Measurements from ENCODE around the gene HYAL3. TPM values are rescaled to one million over a fixed set of nuclear protein-coding genes. Genes with fewer than 3 reads are reported as not detected.

The HYAL3 gene
- total and polyA plus RNA-seq, 2 of the 13 experiments (the other 11 are each of a cell fraction or from before 2014, with no cell fraction given) = 5.5 to 10.4 TPM

DNA sequence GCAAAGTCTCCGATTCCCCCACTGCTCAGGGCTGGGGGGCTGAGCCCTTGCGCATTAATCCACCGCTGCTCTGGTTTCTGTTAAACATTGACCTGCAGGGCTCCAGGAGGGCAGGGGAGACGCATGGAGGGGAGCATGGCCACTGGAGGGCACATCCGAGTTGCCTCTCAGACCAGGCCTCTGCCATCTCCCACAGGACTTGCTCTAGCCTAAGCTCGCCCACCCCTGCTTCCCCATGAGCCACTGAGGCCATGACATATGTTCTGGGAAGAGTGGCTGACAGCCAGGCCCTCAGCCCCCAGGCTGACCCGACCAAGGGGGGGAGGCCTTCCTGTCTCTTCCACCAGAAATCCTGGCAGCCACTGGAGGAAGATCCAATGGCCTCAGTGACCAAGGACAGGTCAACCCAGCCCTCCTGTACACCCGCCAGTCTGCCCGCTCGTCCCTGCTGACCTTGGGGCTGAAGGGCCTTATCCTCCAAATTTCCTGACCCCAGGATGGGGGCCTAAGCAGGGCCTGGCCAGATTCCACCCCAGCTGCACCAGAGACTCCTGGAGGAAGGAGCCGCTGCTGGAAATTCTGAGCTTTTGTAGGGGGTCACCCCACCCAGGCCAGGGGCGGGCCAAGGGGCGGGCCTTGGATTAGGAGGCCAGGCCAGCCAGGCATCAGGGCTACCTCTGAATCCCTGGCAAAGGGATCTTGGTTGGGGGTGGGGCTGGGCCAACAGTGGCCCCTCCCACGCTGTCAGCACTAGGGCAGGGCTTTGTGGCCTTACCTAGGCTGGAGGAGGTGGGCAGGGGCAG lies 4.0 kb upstream of the HYAL3 start, which contains the start of gene HYAL1 (continued):
- TF ChIP-seq, protein P1, sequence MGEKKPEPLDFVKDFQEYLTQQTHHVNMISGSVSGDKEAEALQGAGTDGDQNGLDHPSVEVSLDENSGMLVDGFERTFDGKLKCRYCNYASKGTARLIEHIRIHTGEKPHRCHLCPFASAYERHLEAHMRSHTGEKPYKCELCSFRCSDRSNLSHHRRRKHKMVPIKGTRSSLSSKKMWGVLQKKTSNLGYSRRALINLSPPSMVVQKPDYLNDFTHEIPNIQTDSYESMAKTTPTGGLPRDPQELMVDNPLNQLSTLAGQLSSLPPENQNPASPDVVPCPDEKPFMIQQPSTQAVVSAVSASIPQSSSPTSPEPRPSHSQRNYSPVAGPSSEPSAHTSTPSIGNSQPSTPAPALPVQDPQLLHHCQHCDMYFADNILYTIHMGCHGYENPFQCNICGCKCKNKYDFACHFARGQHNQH (CRISPR knock-in tag; IDR thresholded peaks at IDR 0.05) = peak; percentile 44
- TF ChIP-seq ZNF350 (CRISPR knock-in tag; IDR thresholded peaks at IDR 0.05; ENCODE audit: borderline replicate concordance, low read depth) = peak; percentile 93
- TF ChIP-seq ZNF619 (CRISPR knock-in tag; IDR thresholded peaks at IDR 0.05) = no peak
- TF ChIP-seq ZNF256 (CRISPR knock-in tag; conservative IDR thresholded peaks at IDR 0.05) = peak; percentile 86; the same call in 1 of the 2 replicates
- no peak for TF ChIP-seq SOX6 (IDR thresholded peaks at IDR 0.05)
- peak; percentile 45 for TF ChIP-seq SOX6 (CRISPR knock-in tag; IDR thresholded peaks at IDR 0.05)
- peak; percentile 91 for TF ChIP-seq ZNF430 (CRISPR knock-in tag; IDR thresholded peaks at IDR 0.05)
- no peak for TF ChIP-seq ZNF253 (CRISPR knock-in tag; IDR thresholded peaks at IDR 0.05; ENCODE audit: borderline replicate concordance)
- TF ChIP-seq, protein P2, sequence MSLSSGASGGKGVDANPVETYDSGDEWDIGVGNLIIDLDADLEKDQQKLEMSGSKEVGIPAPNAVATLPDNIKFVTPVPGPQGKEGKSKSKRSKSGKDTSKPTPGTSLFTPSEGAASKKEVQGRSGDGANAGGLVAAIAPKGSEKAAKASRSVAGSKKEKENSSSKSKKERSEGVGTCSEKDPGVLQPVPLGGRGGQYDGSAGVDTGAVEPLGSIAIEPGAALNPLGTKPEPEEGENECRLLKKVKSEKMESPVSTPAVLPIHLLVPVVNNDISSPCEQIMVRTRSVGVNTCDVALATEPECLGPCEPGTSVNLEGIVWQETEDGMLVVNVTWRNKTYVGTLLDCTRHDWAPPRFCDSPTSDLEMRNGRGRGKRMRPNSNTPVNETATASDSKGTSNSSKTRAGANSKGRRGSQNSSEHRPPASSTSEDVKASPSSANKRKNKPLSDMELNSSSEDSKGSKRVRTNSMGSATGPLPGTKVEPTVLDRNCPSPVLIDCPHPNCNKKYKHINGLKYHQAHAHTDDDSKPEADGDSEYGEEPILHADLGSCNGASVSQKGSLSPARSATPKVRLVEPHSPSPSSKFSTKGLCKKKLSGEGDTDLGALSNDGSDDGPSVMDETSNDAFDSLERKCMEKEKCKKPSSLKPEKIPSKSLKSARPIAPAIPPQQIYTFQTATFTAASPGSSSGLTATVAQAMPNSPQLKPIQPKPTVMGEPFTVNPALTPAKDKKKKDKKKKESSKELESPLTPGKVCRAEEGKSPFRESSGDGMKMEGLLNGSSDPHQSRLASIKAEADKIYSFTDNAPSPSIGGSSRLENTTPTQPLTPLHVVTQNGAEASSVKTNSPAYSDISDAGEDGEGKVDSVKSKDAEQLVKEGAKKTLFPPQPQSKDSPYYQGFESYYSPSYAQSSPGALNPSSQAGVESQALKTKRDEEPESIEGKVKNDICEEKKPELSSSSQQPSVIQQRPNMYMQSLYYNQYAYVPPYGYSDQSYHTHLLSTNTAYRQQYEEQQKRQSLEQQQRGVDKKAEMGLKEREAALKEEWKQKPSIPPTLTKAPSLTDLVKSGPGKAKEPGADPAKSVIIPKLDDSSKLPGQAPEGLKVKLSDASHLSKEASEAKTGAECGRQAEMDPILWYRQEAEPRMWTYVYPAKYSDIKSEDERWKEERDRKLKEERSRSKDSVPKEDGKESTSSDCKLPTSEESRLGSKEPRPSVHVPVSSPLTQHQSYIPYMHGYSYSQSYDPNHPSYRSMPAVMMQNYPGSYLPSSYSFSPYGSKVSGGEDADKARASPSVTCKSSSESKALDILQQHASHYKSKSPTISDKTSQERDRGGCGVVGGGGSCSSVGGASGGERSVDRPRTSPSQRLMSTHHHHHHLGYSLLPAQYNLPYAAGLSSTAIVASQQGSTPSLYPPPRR (CRISPR knock-in tag; IDR thresholded peaks at IDR 0.05; ENCODE audit: borderline replicate concordance) = no peak; the same call in 1 of the 2 replicates
- TF ChIP-seq, protein P3, sequence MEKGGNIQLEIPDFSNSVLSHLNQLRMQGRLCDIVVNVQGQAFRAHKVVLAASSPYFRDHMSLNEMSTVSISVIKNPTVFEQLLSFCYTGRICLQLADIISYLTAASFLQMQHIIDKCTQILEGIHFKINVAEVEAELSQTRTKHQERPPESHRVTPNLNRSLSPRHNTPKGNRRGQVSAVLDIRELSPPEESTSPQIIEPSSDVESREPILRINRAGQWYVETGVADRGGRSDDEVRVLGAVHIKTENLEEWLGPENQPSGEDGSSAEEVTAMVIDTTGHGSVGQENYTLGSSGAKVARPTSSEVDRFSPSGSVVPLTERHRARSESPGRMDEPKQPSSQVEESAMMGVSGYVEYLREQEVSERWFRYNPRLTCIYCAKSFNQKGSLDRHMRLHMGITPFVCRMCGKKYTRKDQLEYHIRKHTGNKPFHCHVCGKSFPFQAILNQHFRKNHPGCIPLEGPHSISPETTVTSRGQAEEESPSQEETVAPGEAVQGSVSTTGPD (CRISPR knock-in tag; IDR thresholded peaks at IDR 0.05) = peak; percentile 60
- TF ChIP-seq MED13 (CRISPR knock-in tag; IDR thresholded peaks at IDR 0.05) = no peak
- peak; percentile 79 for TF ChIP-seq CCDC6 (CRISPR knock-in tag; IDR thresholded peaks at IDR 0.05)
- peak; percentile 59 for TF ChIP-seq ZNF883 (CRISPR knock-in tag; IDR thresholded peaks at IDR 0.05; ENCODE audit: not compliant biosample characterization)
- TF ChIP-seq, protein P4, sequence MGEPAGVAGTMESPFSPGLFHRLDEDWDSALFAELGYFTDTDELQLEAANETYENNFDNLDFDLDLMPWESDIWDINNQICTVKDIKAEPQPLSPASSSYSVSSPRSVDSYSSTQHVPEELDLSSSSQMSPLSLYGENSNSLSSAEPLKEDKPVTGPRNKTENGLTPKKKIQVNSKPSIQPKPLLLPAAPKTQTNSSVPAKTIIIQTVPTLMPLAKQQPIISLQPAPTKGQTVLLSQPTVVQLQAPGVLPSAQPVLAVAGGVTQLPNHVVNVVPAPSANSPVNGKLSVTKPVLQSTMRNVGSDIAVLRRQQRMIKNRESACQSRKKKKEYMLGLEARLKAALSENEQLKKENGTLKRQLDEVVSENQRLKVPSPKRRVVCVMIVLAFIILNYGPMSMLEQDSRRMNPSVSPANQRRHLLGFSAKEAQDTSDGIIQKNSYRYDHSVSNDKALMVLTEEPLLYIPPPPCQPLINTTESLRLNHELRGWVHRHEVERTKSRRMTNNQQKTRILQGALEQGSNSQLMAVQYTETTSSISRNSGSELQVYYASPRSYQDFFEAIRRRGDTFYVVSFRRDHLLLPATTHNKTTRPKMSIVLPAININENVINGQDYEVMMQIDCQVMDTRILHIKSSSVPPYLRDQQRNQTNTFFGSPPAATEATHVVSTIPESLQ (CRISPR knock-in tag; conservative IDR thresholded peaks at IDR 0.05) = no peak
- TF ChIP-seq, protein P5, sequence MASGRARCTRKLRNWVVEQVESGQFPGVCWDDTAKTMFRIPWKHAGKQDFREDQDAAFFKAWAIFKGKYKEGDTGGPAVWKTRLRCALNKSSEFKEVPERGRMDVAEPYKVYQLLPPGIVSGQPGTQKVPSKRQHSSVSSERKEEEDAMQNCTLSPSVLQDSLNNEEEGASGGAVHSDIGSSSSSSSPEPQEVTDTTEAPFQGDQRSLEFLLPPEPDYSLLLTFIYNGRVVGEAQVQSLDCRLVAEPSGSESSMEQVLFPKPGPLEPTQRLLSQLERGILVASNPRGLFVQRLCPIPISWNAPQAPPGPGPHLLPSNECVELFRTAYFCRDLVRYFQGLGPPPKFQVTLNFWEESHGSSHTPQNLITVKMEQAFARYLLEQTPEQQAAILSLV (CRISPR knock-in tag; IDR thresholded peaks at IDR 0.05; ENCODE audit: borderline replicate concordance) = 0 out of 2 replicates have a peak, but pooled peaks have one; percentile 26
- TF ChIP-seq ZNF777 (CRISPR knock-in tag; IDR thresholded peaks at IDR 0.05) = no peak
- 0 out of 2 replicates have a peak, but pooled peaks have one; percentile 8 for TF ChIP-seq ZNF878 (CRISPR knock-in tag; IDR thresholded peaks at IDR 0.05)
- TF ChIP-seq ZNF451 (CRISPR knock-in tag; IDR thresholded peaks at IDR 0.05) = no peak
